Neural cell (in vitro differentiated cells): ENCODE results near the gene SLC25A21.

Experiments
- CTCF ChIP-seq: fragments of 450-650 bp; IDR thresholded peaks from 2 replicates; pipeline ENCODE4 v1.5.1; 2014; ENCODE audit warnings: antibody characterized with exemption, mild to moderate bottlenecking, moderate library complexity; ENCODE audit not compliant: poor library complexity, severe bottlenecking
- EP300 ChIP-seq: fragments of 450-650 bp; conservative IDR thresholded peaks from 2 replicates; pipeline ENCODE4 v1.6.1; 2014; ENCODE audit warnings: antibody characterized with exemption, mild to moderate bottlenecking, moderate library complexity; ENCODE audit not compliant: poor library complexity, severe bottlenecking
- EZH2 ChIP-seq: fragments of 200-600, 300-800 bp; shearing (Covaris generic), sonication (generic); IDR thresholded peaks from 2 replicates; pipeline ENCODE4 v1.6.1; 2014; ENCODE audit warnings: antibody characterized with exemption, low read length, borderline replicate concordance, mild to moderate bottlenecking; ENCODE audit not compliant: insufficient read depth, poor library complexity, severe bottlenecking
- POLR2AphosphoS5 ChIP-seq: IDR thresholded peaks from 2 replicates; pipeline ENCODE4 v1.6.1; 2012

GRCh38 chr14:36721877-36722276 is 450.5 kb downstream of the SLC25A21 start:
- TF ChIP-seq CTCF: no peak
- no peak for TF ChIP-seq EP300
- no peak for TF ChIP-seq EZH2
- TF ChIP-seq POLR2AphosphoS5: no peak
